OCI-LY3 (cell line): ENCODE measurements around the gene PRSS50.

Source experiments
- CTCF ChIP-seq: fragments of 200-600, 300-600 bp; sonication (generic); IDR thresholded peaks from 2 replicates; pipeline ENCODE4 v1.5.1; 2014; ENCODE audit warnings: antibody characterized with exemption, low read length, low read depth
- EZH2phosphoT487 ChIP-seq: fragments of 200-600 bp; shearing (Covaris generic); IDR thresholded peaks from 2 replicates; pipeline ENCODE4 v1.6.1; 2018; ENCODE audit warnings: antibody characterized with exemption, mixed run types, low read depth

DNA sequence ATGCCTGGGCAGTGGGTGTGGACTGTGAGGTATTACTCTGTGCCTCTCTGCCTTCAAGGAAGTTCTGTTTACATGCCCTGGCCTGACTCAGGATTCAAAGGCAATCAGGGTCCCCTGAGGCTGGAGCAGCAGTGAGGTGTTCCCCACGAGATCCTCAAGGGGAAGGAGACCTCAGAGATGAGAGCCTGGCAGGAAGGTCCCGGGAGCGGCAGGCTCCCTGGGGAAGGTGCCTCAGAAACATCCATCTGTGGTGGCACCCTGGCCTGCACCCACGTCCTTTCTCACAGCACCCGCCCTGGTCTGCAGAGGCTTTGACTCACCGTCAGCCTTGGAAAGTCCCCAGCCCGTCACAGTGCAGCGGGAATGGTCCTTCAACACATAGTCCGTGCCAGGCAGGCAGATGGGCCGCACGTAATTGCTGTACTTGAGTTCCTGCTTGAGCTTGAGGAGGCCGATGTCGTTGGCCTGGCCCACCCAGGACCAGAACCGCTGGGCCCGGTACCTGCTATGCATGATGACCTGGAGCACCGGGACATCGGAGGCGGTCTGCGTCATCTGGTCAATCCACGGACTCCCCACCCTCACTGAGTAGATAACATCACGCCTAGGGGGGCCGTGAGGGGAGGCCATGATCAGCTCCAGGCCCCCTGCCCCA, 3.6 kb downstream of the PRSS50 start:
- TF ChIP-seq CTCF = no peak
- TF ChIP-seq EZH2phosphoT487 = no peak
